H1 (cell line): ENCODE measurements around the gene ACBD4. TPM values are rescaled to one million over a fixed set of nuclear protein-coding genes. Genes with fewer than 3 reads are reported as not detected.

Experiments
- CTCF ChIA-PET: fragments of 300-600 bp; sonication (Branson Sonifier 250); formaldehyde crosslinking; loops from one replicate; lab custom pipeline; 2021; ENCODE audit not compliant: partially characterized antibody; lab: Charles Lee
- POLR2A ChIA-PET: fragments of 300-600 bp; sonication (Branson Sonifier 250); formaldehyde crosslinking; loops from one replicate; lab custom pipeline; 2021; ENCODE audit warnings: inconsistent platforms; ENCODE audit not compliant: partially characterized antibody; lab: Charles Lee
- DNase-seq, 2 experiments: peaks; one replicate each; pipeline versions ENCODE4 v3.0.0 to v3.0.0-alpha.2; 2010 to 2022; ENCODE audit warnings: low spot score in 2 of 2, low read depth in 1 of 2, mixed read lengths in 1 of 2
- FAIRE-seq: peaks from 2 replicates; lab custom pipeline; 2011; peaks lifted over from hg19 to GRCh38; lab: Jason Lieb, UNC
- H2AFZ ChIP-seq: 2 replicates; pipeline ENCODE4 v1.8.1; 2012; ENCODE audit warnings: low read length, inconsistent platforms
- H2AK5ac ChIP-seq: 2 replicates; pipeline ENCODE4 v1.6.1; 2013; ENCODE audit warnings: low read depth, low read length
- H2BK120ac ChIP-seq: replicated peaks from 2 replicates; pipeline ENCODE3; 2013; ENCODE audit warnings: low read depth, low read length, inconsistent platforms
- H2BK12ac ChIP-seq: 2 replicates; pipeline ENCODE4 v1.6.1; 2013; ENCODE audit warnings: low read depth, low read length
- H2BK15ac ChIP-seq: 2 replicates; pipeline ENCODE4 v1.6.1; 2013; ENCODE audit warnings: low read length
- H2BK20ac ChIP-seq: 2 replicates; pipeline ENCODE4 v1.6.1; 2013; ENCODE audit warnings: low read length
- H2BK5ac ChIP-seq: 2 replicates; pipeline ENCODE4 v1.6.1; 2013; ENCODE audit warnings: low read depth, low read length
- H3K14ac ChIP-seq: 2 replicates; pipeline ENCODE4 v1.6.1; 2013; ENCODE audit warnings: inconsistent platforms; ENCODE audit not compliant: insufficient read length
- H3K18ac ChIP-seq: 2 replicates; pipeline ENCODE4 v1.6.1; 2013; ENCODE audit warnings: low read length; ENCODE audit errors: extremely low read depth
- H3K23ac ChIP-seq: 2 replicates; pipeline ENCODE4 v1.6.1; 2013; ENCODE audit warnings: inconsistent platforms; ENCODE audit not compliant: insufficient read length
- H3K23me2 ChIP-seq: 2 replicates; pipeline ENCODE4 v1.6.1; 2013; ENCODE audit warnings: low read depth, low read length
- H3K27ac ChIP-seq: 2 replicates; pipeline ENCODE4 v1.6.1; 2011; ENCODE audit warnings: low read depth, low read length, inconsistent platforms
- H3K27me3 ChIP-seq, 4 experiments: replicated peaks in 1 of 4; 1 replicate in 1 of 4; 2 replicates in 3 of 4; pipeline versions ENCODE4 v1.6.1 to v1.8.1; 2011 to 2013; ENCODE audit warnings: low read length in 3 of 4, mild to moderate bottlenecking in 3 of 4, inconsistent platforms in 2 of 4, mixed read lengths in 2 of 4, moderate library complexity in 1 of 4; ENCODE audit not compliant: control insufficient read depth in 3 of 4, insufficient read depth in 3 of 4; ENCODE audit errors: extremely low read depth in 1 of 4
- H3K36me3 ChIP-seq, 4 experiments: 2 replicates each; pipeline versions ENCODE4 v1.6.1 to v1.8.1; 2011 to 2013; ENCODE audit warnings: mild to moderate bottlenecking in 4 of 4, low read length in 3 of 4, moderate library complexity in 2 of 4, control low read depth in 1 of 4, inconsistent platforms in 1 of 4; ENCODE audit not compliant: insufficient read depth in 4 of 4, control insufficient read depth in 2 of 4
- H3K4ac ChIP-seq: replicated peaks from 2 replicates; pipeline ENCODE3; 2013; ENCODE audit warnings: low read length, low read depth, mixed read lengths, inconsistent platforms; ENCODE audit not compliant: insufficient read length
- H3K4me1 ChIP-seq, 4 experiments: replicated peaks in 1 of 4; 1 replicate in 1 of 4; 2 replicates in 3 of 4; pipeline versions ENCODE4 v1.6.1 to v1.8.1; 2011 to 2013; ENCODE audit warnings: low read length in 3 of 4, inconsistent platforms in 2 of 4, mixed read lengths in 1 of 4; ENCODE audit not compliant: insufficient read depth in 4 of 4, control insufficient read depth in 3 of 4
- H3K4me2 ChIP-seq, 2 experiments: 2 replicates each; pipeline versions ENCODE4 v1.6.1 to v1.8.1; 2011 to 2013; ENCODE audit warnings: low read depth in 2 of 2, low read length in 2 of 2, control low read depth in 1 of 2, inconsistent platforms in 1 of 2, mild to moderate bottlenecking in 1 of 2; ENCODE audit not compliant: insufficient read depth in 1 of 2
- H3K4me3 ChIP-seq, 4 experiments: fragments of 200-600, 300-600 bp in 1 of 4; sonication (generic), shearing (Covaris generic), sonication (Bioruptor Twin) in 1 of 4; 2 replicates each; pipeline versions ENCODE4 v1.5.1 to v1.8.1; 2011 to 2016; ENCODE audit warnings: low read length in 4 of 4, low read depth in 3 of 4, control low read depth in 2 of 4, inconsistent platforms in 2 of 4, mild to moderate bottlenecking in 2 of 4, mixed read lengths in 1 of 4, moderate library complexity in 1 of 4; ENCODE audit not compliant: insufficient read depth in 2 of 4; ENCODE audit errors: extremely low read depth in 1 of 4
- H3K56ac ChIP-seq: replicated peaks from 2 replicates; pipeline ENCODE3; 2013; ENCODE audit warnings: low read depth, mild to moderate bottlenecking, mixed read lengths, low read length, inconsistent platforms; ENCODE audit not compliant: insufficient read length
- H3K79me1 ChIP-seq: 2 replicates; pipeline ENCODE4 v1.6.1; 2013; ENCODE audit warnings: low read depth, low read length, control low read depth
- H3K79me2 ChIP-seq, 2 experiments: 2 replicates each; pipeline versions ENCODE4 v1.6.1 to v1.8.1; 2012 to 2013; ENCODE audit warnings: low read length in 2 of 2, mild to moderate bottlenecking in 2 of 2, inconsistent platforms in 1 of 2; ENCODE audit not compliant: insufficient read depth in 2 of 2, control insufficient read depth in 1 of 2
- H3K9ac ChIP-seq, 4 experiments: replicated peaks in 1 of 4; 1 replicate in 1 of 4; 2 replicates in 3 of 4; pipeline versions ENCODE4 v1.6.1 to v1.8.1; 2011 to 2013; ENCODE audit warnings: low read depth in 3 of 4, low read length in 3 of 4, control low read depth in 2 of 4, mild to moderate bottlenecking in 2 of 4, moderate library complexity in 2 of 4, inconsistent platforms in 1 of 4; ENCODE audit errors: extremely low read depth in 1 of 4
- H3K9me3 ChIP-seq, 2 experiments: 2 replicates each; pipeline versions ENCODE4 v1.6.1 to v1.8.1; 2012 to 2013; ENCODE audit warnings: mild to moderate bottlenecking in 2 of 2, moderate library complexity in 2 of 2, control low read depth in 1 of 2, inconsistent platforms in 1 of 2, low read depth in 1 of 2, low read length in 1 of 2, mixed read lengths in 1 of 2; ENCODE audit not compliant: insufficient read depth in 2 of 2
- H4K20me1 ChIP-seq, 2 experiments: replicated peaks in 1 of 2; 2 replicates each; pipeline versions ENCODE3 to v1.8.1; 2011 to 2013; ENCODE audit warnings: inconsistent platforms in 2 of 2, low read length in 2 of 2, mild to moderate bottlenecking in 1 of 2; ENCODE audit not compliant: insufficient read depth in 2 of 2, control insufficient read depth in 1 of 2
- H4K5ac ChIP-seq: 2 replicates; pipeline ENCODE4 v1.6.1; 2013; ENCODE audit warnings: low read length, low read depth, mixed read lengths, inconsistent platforms; ENCODE audit not compliant: insufficient read length
- H4K8ac ChIP-seq: 2 replicates; pipeline ENCODE4 v1.8.0; 2013; ENCODE audit warnings: mild to moderate bottlenecking, moderate library complexity, low read length, inconsistent platforms; ENCODE audit not compliant: insufficient read depth; ENCODE audit errors: extremely low read depth
- H4K91ac ChIP-seq: replicated peaks from 2 replicates; pipeline ENCODE3; 2013; ENCODE audit warnings: low read length, mixed read lengths, inconsistent platforms; ENCODE audit not compliant: insufficient read length
- ATF3 ChIP-seq: IDR thresholded peaks from 2 replicates; pipeline ENCODE4 v1.6.1; 2011; ENCODE audit warnings: low read depth, mild to moderate bottlenecking, low read length; ENCODE audit not compliant: insufficient read depth
- BRCA1 ChIP-seq: IDR thresholded peaks from 2 replicates; pipeline ENCODE4 v1.6.1; 2012; ENCODE audit warnings: low read depth, low read length, improper control_type of control experiment
- CBX8 ChIP-seq: fragments of 300-800, 300-1000 bp; sonication (generic); IDR thresholded peaks from 2 replicates; pipeline ENCODE4 v1.7.1; 2016; ENCODE audit warnings: low read depth, low read length, borderline replicate concordance
- GTF2F1 ChIP-seq: IDR thresholded peaks from 2 replicates; pipeline ENCODE4 v1.6.1; 2012; ENCODE audit warnings: low read depth, low read length, improper control_type of control experiment, borderline replicate concordance
- KDM5A ChIP-seq: fragments of 200-600 bp; IDR thresholded peaks from 2 replicates; pipeline ENCODE4 v1.7.1; 2012; ENCODE audit warnings: mild to moderate bottlenecking, low read length, inconsistent platforms, mixed read lengths
- RNF2 ChIP-seq: fragments of 200-900, 300-1000 bp; sonication (generic); IDR thresholded peaks from 2 replicates; pipeline ENCODE4 v1.7.1; 2016; ENCODE audit warnings: borderline replicate concordance, low read depth, mild to moderate bottlenecking, antibody characterized with exemption, low read length; ENCODE audit not compliant: poor library complexity, severe bottlenecking; ENCODE audit errors: missing control alignments
- TAF7 ChIP-seq: optimal IDR thresholded peaks from 2 replicates; pipeline ENCODE3; 2011; ENCODE audit warnings: low read depth, mild to moderate bottlenecking, inconsistent platforms, low read length, moderate library complexity, borderline replicate concordance
- WGBS, 2 experiments: shearing (Covaris generic) in 1 of 2; methylation state at CpG; one replicate each; pipeline versions ENCODE4 v1.1.6 to v1.1.7; 2013 to 2015; ENCODE audit warnings: low lambda C conversion rate in 2 of 2, mixed read lengths in 2 of 2, inconsistent platforms in 1 of 2, low coverage in 1 of 2, missing lambda C conversion rate in 1 of 2; ENCODE audit not compliant: insufficient replicate concordance in 2 of 2, insufficient coverage in 1 of 2, insufficient read length in 1 of 2; ENCODE audit errors: extremely low coverage in 1 of 2, missing lambda C conversion rate in 1 of 2; 5-methylcytosine and 5-hydroxymethylcytosine counted together
- polyA plus RNA-seq, 7 experiments: library from polyadenylated mRNA; depleted of rRNA in 3 of 7; stranded (reverse) in 5 of 7; unstranded in 2 of 7; fragments of >200 nt in 5 of 7; fragments of 200-250 nt in 2 of 7; gene quantifications; 1 replicate in 5 of 7; 2 replicates in 1 of 7; 4 replicates in 1 of 7; pipeline versions ENCODE4 v1.2.1 to v1.2.3, GENCODE V29; 2011 to 2013; ENCODE audit warnings: missing spikeins in 2 of 7, mixed read lengths in 2 of 7
- total RNA-seq: library from RNA; stranded (reverse); fragmentation: NEBNext Ultra II Directional; extraction: Animal tissue kit (Norgen Biotek cat#: 25700); gene quantifications from 2 replicates; pipeline ENCODE4 v1.2.1, GENCODE V29; 2021

The ACBD4 gene
- total and polyA plus RNA-seq, 2 of the 8 experiments (the other 6 are each of a cell fraction or from before 2014, with no cell fraction given): 7.3 to 10.7 TPM

- Histone ChIP-seq H4K20me1 (peaks cover 0 to 5% of the 10 kb centered on the region in 2 experiments), H4K5ac (no peak overlapping the region), H3K4ac (no peak overlapping the region), H3K79me2 (no peaks in the 10 kb centered on the region), H2AK5ac (no peak overlapping the region), H3K14ac (no peak overlapping the region), H2AFZ (no peak overlapping the region), H4K8ac (no peak overlapping the region), H3K9me3 (no peaks in the 10 kb centered on the region), H3K9ac (no peak overlapping the region), H4K91ac (no peak overlapping the region), H2BK12ac (peak overlapping the region; percentile 27; the same call in 1 of the 2 replicates), H3K4me3 (no peak overlapping the region), H3K36me3 (no peaks in the 10 kb centered on the region), H3K27me3 (no peaks in the 10 kb centered on the region), H3K56ac (no peak overlapping the region), H2BK120ac (no peak overlapping the region), H2BK15ac (no peak overlapping the region), H3K23ac (no peak overlapping the region), H2BK5ac (peak overlapping the region; percentile 52; the same call in 1 of the 2 replicates), H3K18ac (no peak overlapping the region), H2BK20ac (no peak overlapping the region), H3K27ac (no peak overlapping the region), H3K79me1 (no peaks in the 10 kb centered on the region), H3K23me2 (peaks cover 2% of the 10 kb centered on the region; the same call in 1 of the 2 replicates), H3K4me1 (peaks cover 0 to 18% (median 10%) of the 10 kb centered on the region in 4 experiments; a peak in 5 of 7 replicates), H3K4me2 (no peak overlapping the region)
- FAIRE-seq (no peak), DNase-seq (no peak)
- CTCF ChIA-PET: interaction anchor here (0.6 to 3.0 kb wide), 8 partner anchors 11 to 194 kb away, joined by 3 to 17 read pairs (median 4); partner anchors contain the start of gene ACBD4
- 87% methylated on average over 13 of the region's 15 CpGs; no CpG with 5 or more reads in 1 of the 2 experiments for WGBS, 2 experiments
- TF ChIP-seq CBX8: no peak
- no peak for TF ChIP-seq GTF2F1
- no peak for TF ChIP-seq TAF7
- no peak for TF ChIP-seq RNF2
- TF ChIP-seq BRCA1: no peak
- TF ChIP-seq KDM5A: no peak
- TF ChIP-seq ATF3: no peak
- POLR2A ChIA-PET: interaction anchor here (1.0 to 15.8 kb wide), 3 partner anchors 16 to 25 kb away, joined by 3 to 185 read pairs (median 4); partner anchors contain the start of gene HEXIM1
Observed at GRCh38 chr17:45123930-45124796, 11.3 kb upstream of the ACBD4 start.
